ENCODE measurements around the gene PKHD1. TPM values are rescaled to one million over a fixed set of nuclear protein-coding genes. Genes with fewer than 3 reads are reported as not detected.

PKHD1 gene
- total RNA-seq, 1 experiment from 2014 or later: 0.09 TPM

GRCh38 chr6:51626391-51626790, 461.0 kb downstream of the PKHD1 start:
- H3K9me3 Mint-ChIP-seq: peaks cover 8 to 9% of the 10 kb centered on the region in 2 experiments; a peak in 3 of 5 replicates
- H3K27me3 Mint-ChIP-seq (ENCODE audit: low read depth): no peaks in the 10 kb centered on the region
- H3T11ph ChIP-seq (ENCODE audit: low read length): no peak overlapping the region
- H3K79me2 ChIP-seq (ENCODE audit: insufficient read depth, low read length): no peaks in the 10 kb centered on the region
- no peak overlapping the region for H2BK12ac ChIP-seq (ENCODE audit: insufficient read length, low read depth, low read length)
- no peak overlapping the region for H3K56ac ChIP-seq (ENCODE audit: insufficient read length, low read depth, low read length)
- H2AFZ ChIP-seq (ENCODE audit: low read length): no peak overlapping the region
- no peak for TF ChIP-seq CTCF (conservative IDR thresholded peaks at IDR 0.05)
- H3K9me3 ChIP-seq (ENCODE audit: control insufficient read depth, low read depth, low read length): no peaks in the 10 kb centered on the region
- H3K9ac ChIP-seq (ENCODE audit: extremely low read depth, insufficient read length, low read length): no peak overlapping the region
- no peak overlapping the region for H2BK120ac ChIP-seq (ENCODE audit: low read depth, low read length, poor library complexity, severe bottlenecking)
- H3K27me3 ChIP-seq (ENCODE audit: insufficient read depth, low read length): no peaks in the 10 kb centered on the region
- no peaks in the 10 kb centered on the region; a peak in 1 of 7 replicates for H3K36me3 Mint-ChIP-seq (ENCODE audit: insufficient read depth in 1 of 3, low read depth in 3 of 3)
- H3K4ac ChIP-seq (ENCODE audit: low read depth, low read length): no peak overlapping the region
- H3K79me1 ChIP-seq (ENCODE audit: insufficient read depth, low read depth, low read length, poor library complexity, severe bottlenecking): no peaks in the 10 kb centered on the region
- H4K91ac ChIP-seq (ENCODE audit: insufficient read length, low read depth, low read length): no peak overlapping the region
- no CpG with 5 or more reads among the region's 1 CpG for WGBS (ENCODE audit: extremely low coverage, insufficient read length, low lambda C conversion rate)
- no peaks in the 10 kb centered on the region for H3K4me1 ChIP-seq (ENCODE audit: insufficient read depth, low read length)
- no peak overlapping the region for H2AK5ac ChIP-seq (ENCODE audit: insufficient read length, low read length)
- no peak overlapping the region for H3K14ac ChIP-seq (ENCODE audit: insufficient read depth, low read length)
- H4K8ac ChIP-seq (replicated peaks; ENCODE audit: insufficient read length, low read depth, low read length): no peak overlapping the region
- no peak overlapping the region for H3K18ac ChIP-seq (ENCODE audit: insufficient read length, low read depth, low read length)
- no peaks in the 10 kb centered on the region for H4K20me1 ChIP-seq (ENCODE audit: control insufficient read depth, insufficient read depth, insufficient read length)
- H3K23me2 ChIP-seq (ENCODE audit: insufficient read length, low read depth, low read length, poor library complexity, severe bottlenecking): no peaks in the 10 kb centered on the region
- no peak overlapping the region for H3K4me2 ChIP-seq (ENCODE audit: insufficient read depth, insufficient read length, low read length)
- no peaks in the 10 kb centered on the region for H3K4me1 Mint-ChIP-seq
- H3K27ac Mint-ChIP-seq: no peak overlapping the region
- no peak overlapping the region for H3K23ac ChIP-seq (ENCODE audit: insufficient read length, low read depth, low read length)
- no peak overlapping the region for H3K27ac ChIP-seq (ENCODE audit: insufficient read length, low read depth, low read length)
- H3K4me3 Mint-ChIP-seq: no peak overlapping the region
- no peak overlapping the region for H2BK15ac ChIP-seq (ENCODE audit: low read depth, low read length)
- no peak overlapping the region for H2BK20ac ChIP-seq (ENCODE audit: low read depth, low read length, poor library complexity, severe bottlenecking)
- no peak overlapping the region for H4K5ac ChIP-seq (ENCODE audit: insufficient read length, low read depth, low read length)
- no peak for DNase-seq
- H2BK5ac ChIP-seq (ENCODE audit: insufficient read length, low read length): no peak overlapping the region
